Epithelial cell of proximal tubule (primary cell): ENCODE data around the gene FBXL15. TPM values are rescaled to one million over a fixed set of nuclear protein-coding genes. Genes with fewer than 3 reads are reported as not detected.

Experiments used
- DNase-seq: peaks from one replicate; pipeline ENCODE4 v3.0.0-alpha.2; 2011; ENCODE audit warnings: low read depth
- H3K4me3 ChIP-seq: 2 replicates; pipeline ENCODE4 v1.5.1; 2011; ENCODE audit warnings: low read depth, mild to moderate bottlenecking, low read length
- total RNA-seq: library from RNA; depleted of rRNA; stranded (reverse); fragments of >200 nt; gene quantifications from 2 replicates; pipeline ENCODE4 v1.2.3, GENCODE V29; 2015
- TF ChIP-seq, protein P1 (sequence below): conservative IDR thresholded peaks from 2 replicates; pipeline ENCODE4 v1.5.1; 2012; ENCODE audit warnings: low read depth, mild to moderate bottlenecking, low read length

Gene FBXL15
- total RNA-seq, 1 donor from 2014 or later: 34.6 TPM

DNA sequence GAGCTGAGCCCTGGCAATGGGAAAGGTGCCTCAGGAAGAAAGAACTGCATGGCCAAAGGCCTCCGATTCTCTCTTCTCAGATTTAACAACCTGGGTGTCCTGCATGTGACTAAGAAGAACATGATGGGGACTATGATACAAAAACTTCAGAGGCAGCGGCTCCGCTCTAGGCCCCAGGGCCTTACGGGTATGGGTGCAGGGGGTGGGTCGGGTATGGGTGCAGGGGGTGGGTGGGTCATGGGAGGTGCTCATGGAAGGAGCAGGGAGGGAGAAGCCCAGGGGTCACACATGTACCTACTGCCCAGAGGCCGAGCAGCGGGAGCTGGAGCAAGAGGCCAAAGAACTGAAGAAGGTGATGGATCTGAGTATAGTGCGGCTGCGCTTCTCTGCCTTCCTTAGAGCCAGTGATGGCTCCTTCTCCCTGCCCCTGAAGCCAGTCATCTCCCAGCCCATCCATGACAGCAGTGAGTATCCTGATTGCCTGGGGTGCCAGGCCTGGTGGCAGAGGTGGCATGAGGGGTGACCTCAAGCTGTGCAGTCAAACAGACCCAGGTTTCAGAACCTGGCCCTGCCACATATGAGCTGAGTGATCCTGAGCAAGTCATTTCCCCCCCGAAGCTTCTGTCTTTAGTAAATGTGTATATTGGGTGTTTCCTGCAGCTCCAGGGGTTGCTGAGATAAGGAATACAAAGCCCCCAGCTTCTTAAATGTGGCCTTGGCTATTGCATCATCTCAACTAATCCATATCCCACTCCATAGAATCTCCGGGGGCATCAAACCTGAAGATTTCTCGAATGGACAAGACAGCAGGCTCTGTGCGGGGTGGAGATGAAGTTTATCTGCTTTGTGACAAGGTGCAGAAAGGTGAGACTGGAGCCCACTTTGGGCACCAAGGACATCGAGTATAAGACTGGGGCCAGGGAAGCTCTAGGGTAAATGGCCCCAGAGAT lies 23.1 kb upstream of the FBXL15 start:
- DNase-seq: no peak
- TF ChIP-seq, protein P1, sequence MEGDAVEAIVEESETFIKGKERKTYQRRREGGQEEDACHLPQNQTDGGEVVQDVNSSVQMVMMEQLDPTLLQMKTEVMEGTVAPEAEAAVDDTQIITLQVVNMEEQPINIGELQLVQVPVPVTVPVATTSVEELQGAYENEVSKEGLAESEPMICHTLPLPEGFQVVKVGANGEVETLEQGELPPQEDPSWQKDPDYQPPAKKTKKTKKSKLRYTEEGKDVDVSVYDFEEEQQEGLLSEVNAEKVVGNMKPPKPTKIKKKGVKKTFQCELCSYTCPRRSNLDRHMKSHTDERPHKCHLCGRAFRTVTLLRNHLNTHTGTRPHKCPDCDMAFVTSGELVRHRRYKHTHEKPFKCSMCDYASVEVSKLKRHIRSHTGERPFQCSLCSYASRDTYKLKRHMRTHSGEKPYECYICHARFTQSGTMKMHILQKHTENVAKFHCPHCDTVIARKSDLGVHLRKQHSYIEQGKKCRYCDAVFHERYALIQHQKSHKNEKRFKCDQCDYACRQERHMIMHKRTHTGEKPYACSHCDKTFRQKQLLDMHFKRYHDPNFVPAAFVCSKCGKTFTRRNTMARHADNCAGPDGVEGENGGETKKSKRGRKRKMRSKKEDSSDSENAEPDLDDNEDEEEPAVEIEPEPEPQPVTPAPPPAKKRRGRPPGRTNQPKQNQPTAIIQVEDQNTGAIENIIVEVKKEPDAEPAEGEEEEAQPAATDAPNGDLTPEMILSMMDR: no peak
- no peak overlapping the region for H3K4me3 ChIP-seq

DNA sequence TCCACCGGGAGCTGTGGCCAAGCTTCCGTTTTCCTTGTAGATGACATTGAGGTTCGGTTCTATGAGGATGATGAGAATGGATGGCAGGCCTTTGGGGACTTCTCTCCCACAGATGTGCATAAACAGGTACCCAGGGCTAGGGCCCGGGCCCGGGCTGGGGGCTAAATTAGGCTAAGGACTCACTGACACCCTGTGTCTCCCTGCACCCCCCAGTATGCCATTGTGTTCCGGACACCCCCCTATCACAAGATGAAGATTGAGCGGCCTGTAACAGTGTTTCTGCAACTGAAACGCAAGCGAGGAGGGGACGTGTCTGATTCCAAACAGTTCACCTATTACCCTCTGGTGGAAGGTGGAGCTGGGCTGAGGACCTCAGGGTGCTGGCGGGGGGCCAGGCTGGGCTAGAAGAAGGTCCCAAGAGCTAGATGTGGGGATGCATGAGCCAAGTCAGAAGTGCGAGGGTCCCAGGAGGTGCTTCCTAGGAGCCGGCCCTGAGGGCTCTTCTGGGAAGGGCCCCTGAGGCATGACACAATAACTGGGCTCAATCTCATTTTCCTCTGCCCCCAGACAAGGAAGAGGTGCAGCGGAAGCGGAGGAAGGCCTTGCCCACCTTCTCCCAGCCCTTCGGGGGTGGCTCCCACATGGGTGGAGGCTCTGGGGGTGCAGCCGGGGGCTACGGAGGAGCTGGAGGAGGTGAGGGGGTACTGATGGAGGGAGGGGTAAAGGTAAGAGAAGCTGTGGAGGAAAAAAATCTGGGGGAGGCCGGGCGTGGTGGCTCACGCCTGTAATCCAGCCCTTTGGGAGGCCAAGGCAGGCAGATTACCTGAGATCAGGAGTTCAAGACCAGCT lies 22.2 kb upstream of the FBXL15 start:
- H3K4me3 ChIP-seq: no peak overlapping the region
- TF ChIP-seq, protein P1: no peak
- no peak for DNase-seq

DNA sequence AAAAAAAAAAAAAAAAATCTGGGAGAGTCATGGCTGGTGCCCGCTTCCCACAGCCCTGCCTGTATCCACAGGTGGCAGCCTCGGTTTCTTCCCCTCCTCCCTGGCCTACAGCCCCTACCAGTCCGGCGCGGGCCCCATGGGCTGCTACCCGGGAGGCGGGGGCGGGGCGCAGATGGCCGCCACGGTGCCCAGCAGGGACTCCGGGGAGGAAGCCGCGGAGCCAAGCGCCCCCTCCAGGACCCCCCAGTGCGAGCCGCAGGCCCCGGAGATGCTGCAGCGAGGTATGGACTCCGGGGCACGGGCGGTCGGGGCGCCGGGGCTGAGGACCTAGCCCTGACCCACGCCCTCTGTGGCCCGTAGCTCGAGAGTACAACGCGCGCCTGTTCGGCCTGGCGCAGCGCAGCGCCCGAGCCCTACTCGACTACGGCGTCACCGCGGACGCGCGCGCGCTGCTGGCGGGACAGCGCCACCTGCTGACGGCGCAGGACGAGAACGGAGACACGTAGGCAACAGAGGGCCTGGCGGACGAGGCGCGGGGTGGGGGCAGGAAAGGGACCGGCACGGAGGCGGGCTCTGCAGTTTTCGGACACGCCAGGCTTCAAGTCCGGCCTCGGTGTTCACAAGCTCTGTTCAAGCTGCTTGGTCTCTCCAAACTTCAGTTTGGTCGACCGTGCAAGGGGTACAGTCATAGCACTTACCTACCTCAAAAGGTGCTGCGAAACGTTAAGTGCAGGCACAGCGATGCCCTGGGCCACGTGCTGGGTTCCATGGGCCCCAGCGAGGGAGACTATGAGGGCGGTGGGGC lies 21.2 kb upstream of the FBXL15 start:
- TF ChIP-seq, protein P1: peak; percentile 81
- no peak for DNase-seq
- peak overlapping the region; percentile 55 for H3K4me3 ChIP-seq

DNA sequence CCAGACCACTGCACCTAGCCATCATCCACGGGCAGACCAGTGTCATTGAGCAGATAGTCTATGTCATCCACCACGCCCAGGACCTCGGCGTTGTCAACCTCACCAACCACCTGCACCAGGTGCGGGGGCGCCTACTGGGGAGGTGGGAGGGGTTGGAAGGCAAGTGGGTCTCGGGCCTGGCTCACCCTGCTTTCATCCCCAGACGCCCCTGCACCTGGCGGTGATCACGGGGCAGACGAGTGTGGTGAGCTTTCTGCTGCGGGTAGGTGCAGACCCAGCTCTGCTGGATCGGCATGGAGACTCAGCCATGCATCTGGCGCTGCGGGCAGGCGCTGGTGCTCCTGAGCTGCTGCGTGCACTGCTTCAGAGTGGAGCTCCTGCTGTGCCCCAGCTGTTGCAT lies 20.6 kb upstream of the FBXL15 start:
- DNase-seq: no peak
- H3K4me3 ChIP-seq: no peak overlapping the region
- TF ChIP-seq, protein P1: no peak

DNA sequence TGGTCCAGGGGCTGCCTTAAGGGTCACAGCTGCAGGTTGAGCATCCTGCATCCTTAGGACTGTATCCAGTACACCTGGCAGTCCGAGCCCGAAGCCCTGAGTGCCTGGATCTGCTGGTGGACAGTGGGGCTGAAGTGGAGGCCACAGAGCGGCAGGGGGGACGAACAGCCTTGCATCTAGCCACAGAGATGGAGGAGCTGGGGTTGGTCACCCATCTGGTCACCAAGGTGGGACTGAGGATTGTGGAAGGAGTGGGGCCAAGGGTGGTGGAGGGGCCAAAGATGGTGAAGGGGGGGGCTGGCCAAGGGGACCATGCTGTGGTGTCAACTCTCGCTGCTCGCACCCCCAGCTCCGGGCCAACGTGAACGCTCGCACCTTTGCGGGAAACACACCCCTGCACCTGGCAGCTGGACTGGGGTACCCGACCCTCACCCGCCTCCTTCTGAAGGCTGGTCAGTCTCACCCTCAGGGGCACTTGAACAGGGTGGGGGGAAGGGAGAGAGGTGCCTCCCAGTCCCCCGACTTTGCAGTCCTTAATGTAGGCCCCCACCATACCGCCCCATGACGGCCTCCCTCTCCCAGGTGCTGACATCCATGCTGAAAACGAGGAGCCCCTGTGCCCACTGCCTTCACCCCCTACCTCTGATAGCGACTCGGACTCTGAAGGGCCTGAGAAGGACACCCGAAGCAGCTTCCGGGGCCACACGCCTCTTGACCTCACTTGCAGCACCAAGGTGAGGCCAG lies 19.9 kb upstream of the FBXL15 start:
- no peak overlapping the region for H3K4me3 ChIP-seq
- DNase-seq: no peak
- TF ChIP-seq, protein P1: no peak

DNA sequence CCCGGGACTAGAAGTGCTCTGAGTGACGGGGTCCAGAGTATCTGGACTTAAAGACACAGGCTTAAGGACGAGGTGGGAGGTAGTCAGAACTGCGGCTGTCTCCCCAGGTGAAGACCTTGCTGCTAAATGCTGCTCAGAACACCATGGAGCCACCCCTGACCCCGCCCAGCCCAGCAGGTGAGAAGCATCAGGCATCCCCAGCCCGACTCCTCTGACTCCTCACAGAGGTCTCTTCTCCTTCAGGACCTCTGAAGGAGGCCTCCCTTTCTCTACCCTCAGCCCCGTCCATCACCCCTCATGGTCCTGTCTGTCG lies 19.3 kb upstream of the FBXL15 start:
- TF ChIP-seq, protein P1: no peak
- no peak overlapping the region for H3K4me3 ChIP-seq
- DNase-seq: no peak
